C1 segment of cervical spinal cord (tissue), 14 donors: ENCODE measurements around the gene CYBA.

Experiments
- DNase-seq, 14 donors: peaks; one replicate each; lab custom pipeline; 2025; lab: John Stamatoyannopoulos, UW

CYBA gene

DNA sequence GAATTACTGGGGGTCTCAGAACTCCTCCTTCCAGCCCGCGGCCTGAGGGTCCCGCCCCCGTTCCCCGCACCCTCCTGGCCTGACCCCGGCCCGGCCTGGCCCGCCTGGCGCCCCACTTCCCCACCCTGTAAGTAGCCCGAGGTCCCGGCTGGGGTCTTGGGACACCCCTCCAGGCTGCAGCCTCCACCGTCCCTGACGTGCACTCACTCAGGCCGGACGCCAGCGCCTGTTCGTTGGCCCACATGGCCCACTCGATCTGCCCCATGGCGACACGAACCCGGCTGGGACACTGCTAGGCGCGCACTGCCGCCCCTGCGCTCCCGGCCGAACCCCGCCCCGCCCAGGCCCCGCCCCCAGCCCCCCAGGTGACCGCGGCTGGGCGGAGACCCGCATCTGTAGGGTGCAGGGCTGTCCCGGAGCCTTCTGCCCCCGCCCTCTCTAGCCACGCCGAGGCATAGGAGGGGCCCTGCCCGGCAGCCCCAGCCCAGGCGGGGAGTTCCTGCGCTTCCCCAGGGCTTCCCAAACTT lies at the start of gene CYBA:
CYBA (minus strand) TSS at position 305 of the 527 bp plus-strand sequence; CDS start at position 265, 40 bp downstream.
- DNase-seq = peak in 8 of 14 donors; percentile 18 to 62 (median 35)

- DNase-seq = no peak
These were observed 49.4 kb upstream of the CYBA start for GRCh38 chr16:88700322-88700635.

- no peak for DNase-seq
These were observed 48.3 kb upstream of the CYBA start for GRCh38 chr16:88699180-88699579.

- DNase-seq = no peak
These were observed 47.8 kb upstream of the CYBA start for GRCh38 chr16:88698646-88699045.

DNA sequence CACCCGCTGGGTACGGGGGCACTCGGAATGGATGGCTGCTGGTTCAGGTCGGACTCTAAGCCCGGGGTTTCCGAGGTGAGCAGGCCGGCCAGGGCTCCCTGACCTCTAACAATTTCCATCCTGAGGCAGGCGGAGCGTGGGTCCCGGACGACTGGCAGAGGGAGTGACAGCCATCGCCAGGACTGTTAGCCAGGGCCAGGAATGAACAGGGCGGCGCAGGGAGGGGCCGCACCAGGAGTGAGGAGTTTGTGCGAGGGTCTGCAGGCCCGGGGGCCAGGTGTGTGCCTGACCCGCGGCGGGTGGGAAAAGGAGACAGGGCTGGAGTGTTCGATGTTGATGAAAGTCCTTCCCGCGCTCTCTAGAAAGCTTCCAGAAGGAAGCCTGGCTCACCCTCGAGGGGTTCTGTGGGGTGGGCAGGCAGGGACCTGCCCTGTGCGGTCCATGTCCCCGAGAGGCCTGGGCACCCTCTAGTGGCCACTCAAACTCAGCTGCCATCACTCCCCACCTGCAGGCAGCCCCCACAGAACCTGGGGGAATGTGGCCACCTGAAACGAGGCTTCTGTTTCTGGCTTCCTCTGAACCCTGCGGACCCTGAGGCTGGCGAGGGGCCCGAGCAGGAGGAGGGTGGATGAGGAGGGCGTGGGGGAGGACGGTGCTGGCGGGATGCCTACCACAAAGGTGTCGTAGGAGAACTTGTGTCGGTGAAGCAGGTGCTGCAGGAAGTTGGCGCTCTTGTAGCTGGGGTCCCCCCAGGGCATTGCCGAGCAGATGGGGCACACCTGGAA lies 47.2 kb upstream of the CYBA start:
- DNase-seq = no peak

- no peak for DNase-seq
These were observed 46.4 kb upstream of the CYBA start for GRCh38 chr16:88697116-88697830.

DNA sequence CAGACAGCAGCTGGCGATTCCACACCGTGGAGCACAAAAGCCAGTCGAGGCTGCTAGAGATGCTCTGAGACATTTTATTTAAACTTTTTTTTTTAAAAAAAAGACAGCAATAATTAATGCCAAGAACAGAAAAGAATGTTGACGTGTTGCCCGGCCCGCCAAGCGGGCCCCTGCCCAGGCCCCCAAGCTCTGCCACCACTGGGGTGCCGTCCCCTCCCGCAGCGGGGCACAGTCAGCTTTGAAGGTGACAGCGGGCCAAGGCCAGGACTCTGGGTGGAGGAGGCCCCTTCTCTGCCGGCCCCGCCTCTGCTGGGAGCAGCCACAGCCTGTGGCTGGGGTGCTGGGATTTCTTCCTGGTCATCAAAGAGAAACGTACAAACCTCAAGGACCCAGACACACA lies 45.6 kb upstream of the CYBA start:
- no peak for DNase-seq

DNA sequence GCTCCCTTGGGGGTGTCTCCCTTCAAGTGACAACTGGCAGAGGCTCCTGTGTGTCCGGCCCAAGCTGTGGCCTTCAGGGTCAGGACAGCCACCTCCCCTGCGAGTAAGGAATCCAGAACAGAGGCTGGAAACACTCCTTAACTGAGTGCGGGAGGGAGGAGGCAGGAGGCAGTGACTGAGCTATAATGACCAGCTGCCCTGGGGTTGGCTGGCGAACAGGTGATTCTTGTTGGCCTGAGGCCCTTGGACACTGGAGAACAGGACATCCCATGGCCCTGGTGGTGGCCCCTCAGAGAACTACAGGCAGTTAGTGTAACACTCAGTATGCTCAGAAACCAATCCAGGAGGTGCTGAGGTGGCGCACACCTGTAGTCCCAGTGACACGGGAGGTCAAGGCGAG lies 44.9 kb upstream of the CYBA start:
- no peak for DNase-seq

- no peak for DNase-seq
These were observed 44.4 kb upstream of the CYBA start for GRCh38 chr16:88695218-88695617.

DNA sequence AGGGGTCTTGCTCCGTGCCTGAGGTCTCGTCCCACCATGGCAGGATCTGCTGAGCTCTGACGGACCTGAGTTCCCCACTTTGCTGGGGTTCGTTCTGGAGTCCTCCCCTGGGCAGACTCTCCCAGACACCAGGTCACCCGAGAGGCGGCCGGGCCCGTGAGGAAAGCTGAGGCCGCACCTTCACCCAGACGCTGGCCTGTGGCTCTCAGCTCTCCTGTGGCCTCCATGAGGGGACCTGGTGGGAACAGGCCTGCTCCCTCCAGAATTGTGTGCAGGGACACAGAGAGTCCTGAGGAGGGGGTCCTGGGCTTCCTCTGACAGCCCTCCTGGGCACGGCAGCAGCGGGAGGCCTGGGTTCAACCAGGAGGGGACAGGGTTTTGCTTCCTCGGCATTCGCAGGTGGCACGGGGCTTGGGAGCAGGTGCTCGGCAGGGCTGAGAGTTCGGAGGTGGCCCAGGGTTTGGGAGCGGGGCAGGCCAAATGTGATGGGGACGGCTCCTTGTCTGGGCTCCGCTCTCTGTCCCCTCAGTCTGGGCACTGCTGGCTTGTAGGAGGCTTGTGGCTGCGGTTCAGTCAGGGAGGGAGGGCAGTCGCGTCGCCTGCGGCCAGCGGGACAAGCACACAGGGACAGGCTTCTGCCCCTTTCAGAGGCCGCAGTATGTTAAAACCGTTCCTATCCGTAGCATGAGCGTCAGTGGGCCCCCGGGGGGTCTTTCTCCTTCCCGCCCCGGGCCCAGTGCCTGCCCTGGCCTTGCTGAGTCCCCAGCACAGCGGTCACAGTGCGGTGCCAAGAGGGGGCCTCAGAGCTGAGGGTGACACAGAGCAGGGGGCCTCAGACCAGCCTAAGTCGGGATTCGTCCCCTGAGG lies 43.6 kb upstream of the CYBA start:
- DNase-seq = no peak

GRCh38 chr16:88693420-88694177 lies 42.7 kb upstream of the CYBA start:
- no peak for DNase-seq

- DNase-seq = no peak
These were observed 42.0 kb upstream of the CYBA start for GRCh38 chr16:88692861-88693260.

GRCh38 chr16:88691924-88692560 lies 41.2 kb upstream of the CYBA start:
- DNase-seq = peak in 7 of 14 donors; percentile 24 to 42 (median 38)

GRCh38 chr16:88691129-88691813 lies 40.4 kb upstream of the CYBA start:
- no peak for DNase-seq

- DNase-seq = no peak
These were observed 39.7 kb upstream of the CYBA start for GRCh38 chr16:88690341-88691128.

DNA sequence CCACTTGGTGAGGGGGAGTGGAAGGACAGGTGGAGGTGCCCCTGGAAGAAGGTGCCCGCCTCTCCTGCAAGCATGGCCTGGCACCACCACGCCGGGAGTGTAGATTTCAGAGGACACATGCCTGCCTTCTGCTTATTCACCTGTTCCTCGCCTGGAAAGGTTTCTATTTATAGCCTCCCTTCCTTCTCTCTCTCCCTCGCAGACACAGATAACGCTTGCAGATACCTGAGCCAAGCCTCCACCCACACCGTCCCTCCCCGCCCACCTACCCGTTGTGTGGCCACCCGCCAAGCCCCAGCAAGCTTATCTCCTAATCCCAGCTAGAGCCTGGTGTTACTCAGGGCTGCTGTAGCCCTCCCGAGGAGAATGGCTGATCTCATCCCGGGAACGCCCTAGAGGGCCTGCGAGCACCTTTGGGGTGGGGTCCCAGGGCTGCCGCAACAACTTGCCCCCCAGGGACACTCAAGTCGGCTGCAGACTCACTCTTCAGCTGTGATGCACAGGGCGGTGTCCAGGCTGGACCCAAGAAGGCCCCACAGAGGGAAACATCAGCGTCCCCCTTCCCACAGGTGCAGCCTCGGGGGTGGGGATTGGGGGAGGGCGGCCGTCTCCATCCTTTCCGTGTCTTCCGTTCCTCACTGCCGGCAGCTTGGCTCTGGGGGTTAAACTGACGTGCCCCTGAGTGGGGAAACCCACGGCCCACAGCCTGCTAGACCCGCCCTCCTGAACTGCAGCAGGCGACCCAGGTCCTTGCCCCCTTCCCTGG lies 37.3 kb upstream of the CYBA start:
- peak in 1 of 14 donors; percentile 84 for DNase-seq

DNA sequence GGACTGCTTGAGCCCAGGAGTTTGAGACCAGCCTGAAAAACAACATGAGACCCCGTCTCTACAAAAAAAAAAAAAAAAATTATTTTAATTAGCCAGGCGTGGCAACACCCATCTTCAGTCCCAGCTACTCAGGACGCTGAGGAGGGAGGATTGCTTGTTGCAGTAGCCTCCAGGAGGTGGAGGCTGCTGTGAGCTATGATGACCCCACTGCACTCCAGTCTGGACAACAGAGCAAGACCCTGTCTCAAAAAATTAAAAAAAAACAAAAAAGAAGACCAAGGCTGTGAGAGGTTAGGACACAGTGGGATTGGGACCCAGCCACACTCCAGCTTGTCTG lies 36.8 kb upstream of the CYBA start:
- DNase-seq = no peak

DNA sequence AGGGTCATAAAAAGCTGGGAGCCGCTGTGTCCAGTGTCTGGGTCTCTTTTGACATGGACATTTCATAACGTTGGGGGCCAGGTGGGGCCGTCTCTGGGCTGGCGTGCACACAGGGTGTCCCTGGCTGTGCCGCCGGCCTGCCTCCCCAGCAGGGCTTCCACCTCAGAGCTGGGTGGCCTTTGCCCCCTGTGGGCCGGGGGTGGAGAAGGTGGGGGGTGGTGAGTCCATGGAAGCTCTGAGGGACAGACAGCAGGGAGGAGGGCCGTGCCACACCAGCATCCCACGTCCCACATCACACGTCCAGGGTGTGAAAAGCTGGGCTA lies 36.4 kb upstream of the CYBA start:
- DNase-seq = no peak
